K562 (cell line): ENCODE data around the gene RALGPS1. TPM values are rescaled to one million over a fixed set of nuclear protein-coding genes. Genes with fewer than 3 reads are reported as not detected.

Experiments
- ATAC-seq: fragments of 200-7000 bp; cut with Tn5 transposase; 3 replicates; pipeline ENCODE4 v1.9.1; 2020; ENCODE audit warnings: moderate library complexity
- BruUV-seq: library from RNA; stranded (reverse); fragments of 400-500 nt; replicated peaks from 2 replicates; lab custom pipeline; 2021; lab: Mats Ljungman, UMichigan
- CTCF ChIA-PET: fragments of 300-600 bp; formaldehyde crosslinking; extraction: SDS; loops from one replicate; lab custom pipeline; 2021; ENCODE audit warnings: low intra/inter-chr PET ratio; lab: Yijun Ruan, JAX
- POLR2A ChIA-PET: fragments of 300-600, 350-650 bp; sonication (Branson Sonifier 250); formaldehyde crosslinking; extraction: SDS; loops from one replicate; lab custom pipeline; 2021; ENCODE audit warnings: antibody characterized with exemption, inconsistent platforms; lab: Yijun Ruan, JAX
- DNase-seq, 4 experiments: peaks; one replicate each; pipeline versions ENCODE4 v3.0.0 to v3.0.0-alpha.2; 2011 to 2018; ENCODE audit warnings: low spot score in 3 of 4, mixed read lengths in 3 of 4; ENCODE audit errors: extremely low read depth in 1 of 4
- FAIRE-seq: peaks from 2 replicates; lab custom pipeline; 2011; peaks lifted over from hg19 to GRCh38; lab: Jason Lieb, UNC
- H2AFZ ChIP-seq: 2 replicates; pipeline ENCODE4 v1.6.0; 2011; ENCODE audit warnings: low read depth, low read length, control low read depth, inconsistent platforms
- H3K27ac ChIP-seq: fragments of 200-600 bp; 3 replicates; pipeline ENCODE4 v1.8.0; 2011; ENCODE audit warnings: low read depth, mild to moderate bottlenecking, control low read depth, inconsistent platforms, low read length, moderate library complexity, mixed read lengths; ENCODE audit errors: extremely low read depth
- H3K27me3 ChIP-seq, 2 experiments: fragments of 300-600 bp in 1 of 2; 2 replicates in 1 of 2; 3 replicates in 1 of 2; pipeline versions ENCODE4 v1.6.0 to v1.8.0; 2011; ENCODE audit warnings: inconsistent platforms in 2 of 2, low read length in 2 of 2, mild to moderate bottlenecking in 1 of 2, mixed read lengths in 1 of 2, moderate library complexity in 1 of 2; ENCODE audit not compliant: control insufficient read depth in 2 of 2, insufficient read depth in 2 of 2
- H3K36me3 ChIP-seq: fragments of 300-600 bp; 3 replicates; pipeline ENCODE4 v1.8.0; 2011; ENCODE audit warnings: mild to moderate bottlenecking, low read length, inconsistent platforms; ENCODE audit not compliant: control insufficient read depth, insufficient read depth
- H3K4me1 ChIP-seq, 2 experiments: fragments of 200-600 bp in 1 of 2; replicated peaks in 1 of 2; 2 replicates in 1 of 2; 3 replicates in 1 of 2; pipeline versions ENCODE4 v1.5.1 to v1.8.0; 2011; ENCODE audit warnings: inconsistent platforms in 2 of 2, low read length in 2 of 2, mild to moderate bottlenecking in 1 of 2, mixed read lengths in 1 of 2, moderate library complexity in 1 of 2; ENCODE audit not compliant: control insufficient read depth in 2 of 2, insufficient read depth in 2 of 2
- H3K4me2 ChIP-seq: 2 replicates; pipeline ENCODE4 v1.6.1; 2011; ENCODE audit warnings: low read length, control low read depth, inconsistent platforms, mixed read lengths; ENCODE audit not compliant: insufficient read depth
- H3K4me3 ChIP-seq: fragments of 200-600 bp; sonication (generic), shearing (Covaris generic); 2 replicates; pipeline ENCODE4 v1.5.1; 2016; ENCODE audit warnings: control low read depth, inconsistent platforms
- H3K79me2 ChIP-seq: fragments of 200-600 bp; 3 replicates; pipeline ENCODE4 v1.8.0; 2011; ENCODE audit warnings: low read length, inconsistent platforms; ENCODE audit not compliant: control insufficient read depth, insufficient read depth
- H3K9ac ChIP-seq, 2 experiments: 2 replicates each; pipeline versions ENCODE4 v1.6.0 to v1.6.1; 2011; ENCODE audit warnings: low read depth in 2 of 2, low read length in 2 of 2, control low read depth in 1 of 2, inconsistent platforms in 1 of 2, mild to moderate bottlenecking in 1 of 2, mixed read lengths in 1 of 2; ENCODE audit not compliant: insufficient read depth in 1 of 2
- H3K9me1 ChIP-seq: one replicate; pipeline ENCODE4 v1.6.0; 2011; ENCODE audit warnings: inconsistent platforms, mild to moderate bottlenecking, low read length, moderate library complexity; ENCODE audit not compliant: control insufficient read depth, insufficient read depth
- H3K9me3 ChIP-seq: replicated peaks from 2 replicates; pipeline ENCODE4 v1.5.1; 2011; ENCODE audit warnings: low read depth, low read length, inconsistent platforms; ENCODE audit not compliant: control insufficient read depth, insufficient read depth
- H4K20me1 ChIP-seq: replicated peaks from 2 replicates; pipeline ENCODE4 v1.6.1; 2011; ENCODE audit warnings: low read length, inconsistent platforms, mixed read lengths; ENCODE audit not compliant: control insufficient read depth, insufficient read depth
- KLF6 ChIP-seq: fragments of 250-450 bp; sonication (Bioruptor Pico); IDR thresholded peaks from 2 replicates; pipeline ENCODE4 v1.4.0; 2020; ENCODE audit warnings: mild to moderate bottlenecking, moderate library complexity, borderline replicate concordance
- SIN3A ChIP-seq, 2 experiments: fragments of 150-350 bp in 1 of 2; IDR thresholded peaks; 2 replicates each; pipeline ENCODE4 v1.6.1; 2011 to 2016; ENCODE audit warnings: borderline replicate concordance in 2 of 2, low read depth in 2 of 2, low read length in 2 of 2, mild to moderate bottlenecking in 2 of 2, moderate library complexity in 2 of 2; ENCODE audit not compliant: control insufficient read depth in 1 of 2
- SP2 ChIP-seq: IDR thresholded peaks from 2 replicates; pipeline ENCODE4 v1.6.1; 2011; ENCODE audit warnings: mild to moderate bottlenecking, low read depth, low read length, moderate library complexity; ENCODE audit not compliant: poor library complexity, severe bottlenecking; ENCODE audit errors: extremely low read depth
- ZSCAN29 ChIP-seq: fragments of 450-650 bp; IDR thresholded peaks from 2 replicates; pipeline ENCODE4 v1.6.1; 2017
- ZZZ3 ChIP-seq: fragments of 450-650 bp; IDR thresholded peaks from 2 replicates; pipeline ENCODE4 v1.6.1; 2016; ENCODE audit warnings: antibody characterized with exemption, mild to moderate bottlenecking, moderate library complexity
- WGBS: fragments of 100-300 bp; shearing (Covaris generic); methylation state at CpG from one replicate; pipeline ENCODE4 v1.1.6; 2016; ENCODE audit warnings: low coverage, mixed read lengths; ENCODE audit not compliant: insufficient coverage; ENCODE audit errors: missing lambda C conversion rate; 5-methylcytosine and 5-hydroxymethylcytosine counted together
- in situ Hi-C: fragments of 300-500 bp; cut with MboI; formaldehyde crosslinking; loops from 4 replicates; pipeline ENCODE4 v1.15.0; 2018; ENCODE audit warnings: inconsistent platforms, mixed read lengths
- intact Hi-C: fragments of 100-400 bp; cut with micrococcal nuclease; formaldehyde crosslinking; loops from 2 replicates; pipeline ENCODE4 v1.14.2; 2022
- polyA plus RNA-seq, 8 experiments: library from polyadenylated mRNA; depleted of rRNA in 4 of 8; stranded (reverse) in 5 of 8; unstranded in 3 of 8; fragments of >200 nt; fragmentation: Nextera tagmentation in 2 of 8; fragmentation: Illumina TruSeq in 1 of 8; extraction: Ambion mirVana in 2 of 8; extraction: Trizol in 1 of 8; gene quantifications; 2 replicates each; pipeline versions ENCODE4 v1.2.1 to v1.2.3, GENCODE V29; 2011 to 2014; ENCODE audit warnings: inconsistent platforms in 1 of 8, missing spikeins in 1 of 8
- total RNA-seq, 7 experiments: library from RNA; depleted of rRNA in 6 of 7; stranded (reverse); fragments of >200 nt in 6 of 7; fragmentation: Illumina TruSeq in 2 of 7; extraction: Trizol in 2 of 7; gene quantifications; 2 replicates each; pipeline versions ENCODE4 v1.2.1 to v1.2.3, GENCODE V29; 2011 to 2021; ENCODE audit warnings: low replicate concordance in 1 of 7
- TF ChIP-seq, protein P1 (sequence below): fragments of 250-450 bp; sonication (Bioruptor Pico); IDR thresholded peaks from 2 replicates; pipeline ENCODE4 v1.5.1; 2021; ENCODE audit warnings: mild to moderate bottlenecking
- TF ChIP-seq, protein P2 (sequence below), 3 experiments: fragments of 200-800 bp in 1 of 3; sonication (Bioruptor generic) in 1 of 3; sonication (generic) in 1 of 3; formaldehyde crosslinking in 1 of 3; IDR thresholded peaks; 2 replicates each; pipeline versions ENCODE4 v1.6.1 to v1.8.0; 2016 to 2022; ENCODE audit warnings: mild to moderate bottlenecking in 2 of 3, missing compliant biosample characterization in 2 of 3, missing genetic modification characterization in 2 of 3, missing genetic modification reagents in 1 of 3
- TF ChIP-seq, protein P3 (sequence below), 2 experiments: IDR thresholded peaks in 1 of 2; conservative IDR thresholded peaks in 1 of 2; 2 replicates each; pipeline ENCODE4 v1.6.1; 2016; ENCODE audit warnings: low read depth in 2 of 2, mild to moderate bottlenecking in 1 of 2, missing compliant biosample characterization in 1 of 2, missing genetic modification characterization in 1 of 2, moderate library complexity in 1 of 2

The RALGPS1 gene
- total and polyA plus RNA-seq, 9 of the 15 experiments (the other 6 are each of a cell fraction or from before 2014, with no cell fraction given): 0.04 to 2.6 (median 1.5) TPM

DNA sequence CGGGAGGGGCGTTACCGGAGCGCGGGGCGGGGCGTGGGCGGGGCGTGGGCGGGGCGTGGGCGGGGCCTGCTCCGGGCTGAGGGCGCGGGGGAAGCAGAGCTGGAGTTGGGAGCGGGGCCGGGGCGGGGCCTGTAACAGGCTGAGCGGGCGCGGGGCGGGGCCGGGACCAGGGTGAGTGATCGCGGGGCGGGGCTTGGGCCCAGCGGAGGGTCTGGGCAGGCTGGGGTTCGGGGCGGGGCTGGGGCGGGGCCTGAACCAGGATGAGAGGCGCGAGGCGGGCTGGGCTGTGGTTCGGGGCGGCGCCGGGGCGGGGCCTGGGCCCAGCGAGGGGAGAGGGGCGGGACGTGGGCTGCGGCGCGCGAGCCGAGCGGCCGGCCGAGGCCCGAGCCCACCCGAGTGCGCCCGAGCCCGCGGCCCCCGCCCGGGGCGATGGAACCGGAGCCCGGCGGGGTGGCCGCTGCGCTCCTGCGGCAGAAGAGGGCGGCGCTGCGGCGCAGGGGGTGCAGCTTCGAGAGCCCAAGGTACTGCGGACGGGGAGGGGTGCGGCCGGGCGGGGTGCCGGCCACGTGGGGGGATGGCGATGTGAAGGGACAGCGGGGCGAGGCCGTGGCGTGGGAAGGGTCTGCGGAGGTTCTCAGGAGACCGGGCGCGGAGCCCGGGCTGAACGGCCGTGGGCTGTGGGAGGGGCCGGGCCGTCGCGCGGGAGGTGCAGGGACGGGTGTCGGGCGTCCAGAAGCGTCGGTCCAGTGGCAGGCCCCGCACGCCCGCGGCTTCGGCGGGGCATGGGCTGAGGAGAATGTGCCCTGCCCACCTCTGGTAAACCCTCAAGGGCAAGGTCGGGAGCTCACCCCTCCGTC lies 310.5 kb downstream of the RALGPS1 start:
- intact Hi-C loops: loop anchor here (10.0 kb wide), 1 partner anchor 200 kb away; the partner anchor contains the start of gene ZNF79
- peak overlapping the region; percentile 97 for H2AFZ ChIP-seq
- ATAC-seq: peak; percentile 91
- peaks cover 4% of the 10 kb centered on the region for H3K9me1 ChIP-seq
- ChIA-PET POLR2A (interaction anchor here (0.5 to 2.0 kb wide), 8 partner anchors 9 to 1777 kb away, joined by 3 to 11 read pairs (median 4); partner anchors contain the start of genes LRSAM1 and RPL12), CTCF (no interaction called here)
- peaks cover 5 to 21% of the 10 kb centered on the region in 2 experiments; a peak in 4 of 5 replicates for H3K4me1 ChIP-seq
- peak overlapping the region in 1 of 2 experiments; percentile 92; a peak in 3 of 4 replicates for H3K9ac ChIP-seq
- no peak for FAIRE-seq
- 2% methylated on average over 42 of the region's 106 CpGs for WGBS
- H4K20me1 ChIP-seq: no peaks in the 10 kb centered on the region
- H3K27ac ChIP-seq: no peak overlapping the region; the same call in 2 of the 3 replicates
- in situ Hi-C loops: no loop called here
- peak overlapping the region; percentile 57 for H3K4me3 ChIP-seq
- no peaks in the 10 kb centered on the region for H3K79me2 ChIP-seq
- H3K9me3 ChIP-seq: no peaks in the 10 kb centered on the region
- no peaks in the 10 kb centered on the region for H3K36me3 ChIP-seq
- H3K27me3 ChIP-seq: peaks cover 9 to 39% of the 10 kb centered on the region in 2 experiments; a peak in 4 of 5 replicates
- DNase-seq: peak; percentile 94 to 100 (median 100)
- no TSS peak for BruUV-seq
- H3K4me2 ChIP-seq: peak overlapping the region; percentile 90; the same call in 1 of the 2 replicates
- TF ChIP-seq SIN3A (IDR thresholded peaks at IDR 0.05; ENCODE audit: borderline replicate concordance in 2 of 2, control insufficient read depth in 1 of 2, low read depth in 2 of 2, low read length in 2 of 2): peak in 1 of 2 experiments; percentile 60; a peak in 1 of 4 replicates
- TF ChIP-seq, protein P1, sequence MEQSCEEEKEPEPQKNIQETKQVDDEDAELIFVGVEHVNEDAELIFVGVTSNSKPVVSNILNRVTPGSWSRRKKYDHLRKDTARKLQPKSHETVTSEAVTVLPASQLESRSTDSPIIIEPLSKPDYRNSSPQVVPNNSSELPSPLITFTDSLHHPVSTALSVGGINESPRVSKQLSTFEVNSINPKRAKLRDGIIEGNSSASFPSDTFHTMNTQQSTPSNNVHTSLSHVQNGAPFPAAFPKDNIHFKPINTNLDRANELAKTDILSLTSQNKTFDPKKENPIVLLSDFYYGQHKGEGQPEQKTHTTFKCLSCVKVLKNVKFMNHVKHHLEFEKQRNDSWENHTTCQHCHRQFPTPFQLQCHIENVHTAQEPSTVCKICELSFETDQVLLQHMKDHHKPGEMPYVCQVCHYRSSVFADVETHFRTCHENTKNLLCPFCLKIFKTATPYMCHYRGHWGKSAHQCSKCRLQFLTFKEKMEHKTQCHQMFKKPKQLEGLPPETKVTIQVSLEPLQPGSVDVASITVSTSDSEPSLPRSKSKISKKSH: no peak
- TF ChIP-seq, protein P2, sequence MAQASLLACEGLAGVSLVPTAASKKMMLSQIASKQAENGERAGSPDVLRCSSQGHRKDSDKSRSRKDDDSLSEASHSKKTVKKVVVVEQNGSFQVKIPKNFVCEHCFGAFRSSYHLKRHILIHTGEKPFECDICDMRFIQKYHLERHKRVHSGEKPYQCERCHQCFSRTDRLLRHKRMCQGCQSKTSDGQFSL (CRISPR knock-in tag; IDR thresholded peaks at IDR 0.05): peak; percentile 29; the same call in 1 of the 2 replicates
- TF ChIP-seq, protein P2 (tag; IDR thresholded peaks at IDR 0.05): no peak
- TF ChIP-seq, protein P3, sequence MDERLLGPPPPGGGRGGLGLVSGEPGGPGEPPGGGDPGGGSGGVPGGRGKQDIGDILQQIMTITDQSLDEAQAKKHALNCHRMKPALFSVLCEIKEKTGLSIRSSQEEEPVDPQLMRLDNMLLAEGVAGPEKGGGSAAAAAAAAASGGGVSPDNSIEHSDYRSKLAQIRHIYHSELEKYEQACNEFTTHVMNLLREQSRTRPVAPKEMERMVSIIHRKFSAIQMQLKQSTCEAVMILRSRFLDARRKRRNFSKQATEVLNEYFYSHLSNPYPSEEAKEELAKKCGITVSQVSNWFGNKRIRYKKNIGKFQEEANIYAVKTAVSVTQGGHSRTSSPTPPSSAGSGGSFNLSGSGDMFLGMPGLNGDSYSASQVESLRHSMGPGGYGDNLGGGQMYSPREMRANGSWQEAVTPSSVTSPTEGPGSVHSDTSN (CRISPR knock-in tag; IDR thresholded peaks at IDR 0.05; ENCODE audit: low read depth): no peak
- TF ChIP-seq, protein P3 (tag; conservative IDR thresholded peaks at IDR 0.05; ENCODE audit: low read depth): no peak
- no peak for TF ChIP-seq ZZZ3
- peak; percentile 22 for TF ChIP-seq SP2
- TF ChIP-seq ZSCAN29: no peak
- no peak for TF ChIP-seq KLF6 (CRISPR knock-in tag)
